Activated naive CD4-positive, alpha-beta T cell treated with anti-CD3 and anti-CD28 coated beads, Interleukin-2, amount 50 U/mL, for 24 hours (primary cell): Measurements from ENCODE around the gene CYP4F2.
"Not testable (repeated sequence)": the region's sequence is repeated elsewhere in the genome, so short reads cannot be mapped to it uniquely, and the experiment has no call there.

Source experiments
- H3K27ac Mint-ChIP-seq: one replicate; pipeline ENCODE4 v1.8.0; 2021; ENCODE audit warnings: mild to moderate bottlenecking, mixed read lengths
- H3K27me3 Mint-ChIP-seq: one replicate; pipeline ENCODE4 v1.8.0; 2021; ENCODE audit warnings: mixed read lengths
- H3K36me3 Mint-ChIP-seq: one replicate; pipeline ENCODE4 v1.8.0; 2021; ENCODE audit warnings: mixed read lengths
- H3K4me1 Mint-ChIP-seq: one replicate; pipeline ENCODE4 v1.8.0; 2021; ENCODE audit warnings: mixed read lengths
- H3K4me3 Mint-ChIP-seq: one replicate; pipeline ENCODE4 v1.8.0; 2021; ENCODE audit warnings: mild to moderate bottlenecking, mixed read lengths
- H3K9me3 Mint-ChIP-seq: one replicate; pipeline ENCODE4 v1.8.0; 2021; ENCODE audit warnings: mixed read lengths

The CYP4F2 gene

DNA sequence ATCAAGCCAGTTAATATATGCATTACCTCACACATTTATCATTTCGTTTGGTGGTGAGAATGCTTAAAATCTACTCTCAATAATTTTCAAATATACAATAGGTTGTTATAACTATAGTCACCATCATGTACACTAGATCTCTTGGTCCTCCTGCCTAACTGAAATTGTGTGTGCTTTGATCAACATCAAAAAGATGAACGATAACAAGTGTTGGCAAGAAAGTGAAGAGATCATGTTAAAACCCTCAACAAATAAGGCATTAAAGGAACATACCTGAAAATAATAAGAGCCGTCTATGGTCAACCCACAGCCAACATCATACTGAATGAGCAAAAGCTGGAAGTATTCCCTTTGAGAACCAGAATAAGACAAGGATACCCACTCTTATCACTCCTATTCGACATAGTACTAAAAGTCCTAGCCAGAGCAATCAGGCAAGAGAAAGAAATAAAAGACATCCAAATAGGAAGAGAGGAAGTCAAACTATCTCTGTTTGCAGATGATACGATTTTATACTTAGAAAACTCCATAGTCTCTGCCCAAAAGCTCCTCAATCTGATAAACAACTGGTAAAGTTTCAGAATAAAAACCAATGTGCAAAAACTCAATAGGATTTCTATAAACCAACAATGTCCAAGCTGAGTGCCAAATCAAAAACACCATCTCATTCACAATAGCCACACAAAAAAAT, 54.5 kb downstream of the CYP4F2 start:
- Mint-ChIP-seq H3K27me3 (no peaks in the 10 kb centered on the region), H3K36me3 (no peaks in the 10 kb centered on the region), H3K27ac (peak overlapping the region; percentile 86), H3K9me3 (no peaks in the 10 kb centered on the region), H3K4me3 (peak overlapping the region; percentile 37), H3K4me1 (peaks cover 48% of the 10 kb centered on the region)

DNA sequence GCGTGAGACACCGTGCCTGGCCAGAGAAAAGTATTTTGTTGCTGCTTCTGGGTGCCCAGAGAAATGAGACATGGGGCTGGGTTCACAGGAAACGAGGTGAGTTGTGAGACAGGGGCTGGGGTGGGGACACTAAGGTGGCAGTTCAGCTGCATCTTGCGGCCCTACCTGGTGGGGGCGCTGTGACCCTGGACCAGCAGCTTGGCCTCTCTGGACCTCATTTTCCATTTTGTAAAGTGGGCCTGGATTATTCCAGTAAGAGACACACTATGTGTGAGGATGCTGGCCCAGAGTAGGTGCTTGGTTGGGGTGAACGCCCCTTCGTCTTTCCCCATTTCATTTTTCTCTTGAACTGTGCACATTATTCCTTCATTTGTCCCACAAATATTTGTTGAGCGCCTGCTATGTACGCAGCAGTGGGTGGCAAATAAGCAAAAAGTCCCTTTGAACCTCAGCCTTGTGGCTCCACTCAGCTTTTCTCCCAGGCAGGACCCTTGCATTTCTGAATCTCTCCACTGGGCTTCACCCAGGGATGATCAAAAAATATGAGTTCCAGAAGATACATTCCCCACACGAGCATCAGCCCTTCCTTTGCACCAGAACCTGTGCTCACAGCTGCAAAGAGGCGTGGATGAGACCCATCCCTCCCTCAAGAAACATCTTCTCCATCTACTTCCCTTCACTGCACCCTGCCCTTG, 55.9 kb downstream of the CYP4F2 start:
- Mint-ChIP-seq H3K36me3 (no peaks in the 10 kb centered on the region), H3K9me3 (no peaks in the 10 kb centered on the region), H3K27ac (peak overlapping the region; percentile 65), H3K27me3 (no peaks in the 10 kb centered on the region), H3K4me1 (peaks cover 58% of the 10 kb centered on the region), H3K4me3 (peak overlapping the region; percentile 35)

DNA sequence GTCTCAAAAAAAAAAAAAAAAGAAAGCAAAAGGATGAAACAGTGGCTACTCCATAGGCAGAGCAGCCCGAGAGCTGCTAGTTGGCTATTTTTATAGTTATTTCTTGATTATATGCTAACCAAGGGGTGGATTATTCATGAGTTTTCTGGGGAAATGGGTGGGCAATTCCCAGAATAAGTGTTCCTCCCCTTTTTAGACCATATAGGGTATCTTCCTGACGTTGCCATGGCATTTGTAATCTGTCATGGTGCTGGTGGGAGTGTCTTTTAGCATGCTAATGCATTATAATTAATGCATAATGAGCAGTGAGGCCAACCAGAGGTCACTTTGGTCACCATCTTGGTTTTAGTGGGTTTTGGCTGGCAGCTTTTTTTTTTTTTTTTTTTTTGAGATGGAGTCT, 57.0 kb downstream of the CYP4F2 start:
- Mint-ChIP-seq H3K4me3 (no peak overlapping the region), H3K4me1 (peaks cover 50% of the 10 kb centered on the region), H3K27me3 (no peaks in the 10 kb centered on the region), H3K9me3 (no peaks in the 10 kb centered on the region), H3K27ac (no peak overlapping the region), H3K36me3 (no peaks in the 10 kb centered on the region)

DNA sequence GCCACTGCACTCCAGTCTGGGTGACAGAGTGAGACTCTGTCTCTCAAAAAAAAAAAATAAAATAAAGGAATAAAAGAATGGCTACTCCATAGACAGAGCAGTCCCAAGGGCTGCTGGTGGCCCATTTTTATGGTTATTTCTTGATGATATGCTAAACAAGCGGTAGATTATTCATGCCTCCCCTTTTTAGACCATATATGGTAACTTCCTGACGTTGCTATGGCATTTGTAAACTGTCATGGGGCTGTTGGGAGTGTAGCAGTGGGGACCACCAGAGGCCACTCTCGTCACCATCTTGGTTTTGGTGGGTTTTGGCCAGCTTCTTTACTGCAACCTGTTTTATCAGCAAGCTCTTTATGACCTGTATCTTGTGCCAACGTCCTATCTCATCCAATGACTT, 58.0 kb downstream of the CYP4F2 start:
- not testable (repeated sequence) for H3K4me3 Mint-ChIP-seq, H3K36me3 Mint-ChIP-seq, H3K27ac Mint-ChIP-seq, H3K27me3 Mint-ChIP-seq, H3K9me3 Mint-ChIP-seq
- peaks cover 43% of the 10 kb centered on the region for H3K4me1 Mint-ChIP-seq

DNA sequence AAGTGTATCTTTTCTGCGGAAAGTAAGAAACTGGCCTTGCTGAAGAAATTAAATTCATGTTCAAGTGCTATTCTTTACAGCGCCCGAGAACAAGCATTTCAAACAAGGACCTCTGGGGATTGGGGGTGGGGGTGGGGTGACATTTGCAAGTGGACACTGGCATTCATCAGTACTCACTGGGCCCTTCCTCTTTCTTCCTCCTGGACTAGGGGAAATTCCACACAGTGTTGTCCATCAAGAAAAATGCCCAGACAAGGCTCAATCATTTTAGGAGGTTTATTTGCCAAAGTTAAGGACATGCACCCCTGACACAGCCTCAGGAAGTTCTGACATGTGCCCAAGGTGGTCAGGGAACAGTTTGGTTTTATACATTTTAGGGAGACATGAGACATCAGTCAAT, 59.5 kb downstream of the CYP4F2 start:
- Mint-ChIP-seq H3K36me3 (no peaks in the 10 kb centered on the region), H3K27me3 (no peaks in the 10 kb centered on the region), H3K9me3 (no peaks in the 10 kb centered on the region), H3K27ac (peak overlapping the region; percentile 79), H3K4me3 (peak overlapping the region; percentile 55), H3K4me1 (peaks cover 30% of the 10 kb centered on the region)

DNA sequence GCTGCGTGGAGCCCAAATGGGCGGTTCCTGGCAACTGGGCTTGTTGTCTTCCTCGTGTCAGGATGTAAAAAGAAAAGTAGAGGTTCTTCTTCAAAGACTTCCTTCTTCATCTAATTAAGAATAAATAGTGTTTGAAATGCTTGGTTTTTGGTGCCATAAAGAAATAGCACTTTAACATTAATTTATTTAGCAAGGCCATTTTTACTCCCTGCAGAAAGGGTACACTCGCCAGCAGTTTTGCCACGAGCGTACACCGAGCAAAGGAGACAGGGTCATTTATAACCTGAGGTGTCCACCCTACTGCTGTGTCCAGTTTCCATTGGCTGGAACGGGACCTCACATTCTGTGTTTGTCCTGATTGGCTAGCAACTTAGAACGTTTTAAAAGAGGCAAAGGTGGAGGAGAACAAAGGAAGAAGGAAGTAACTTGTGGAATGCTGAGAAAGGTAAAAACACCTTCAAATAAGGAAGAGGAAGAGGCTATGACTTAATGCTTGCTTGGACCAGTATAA, 60.6 kb downstream of the CYP4F2 start:
- peaks cover 23% of the 10 kb centered on the region for H3K4me1 Mint-ChIP-seq
- no peaks in the 10 kb centered on the region for H3K27me3 Mint-ChIP-seq
- H3K27ac Mint-ChIP-seq: peak overlapping the region; percentile 92
- H3K4me3 Mint-ChIP-seq: peak overlapping the region; percentile 98
- H3K9me3 Mint-ChIP-seq: no peaks in the 10 kb centered on the region
- no peaks in the 10 kb centered on the region for H3K36me3 Mint-ChIP-seq

DNA sequence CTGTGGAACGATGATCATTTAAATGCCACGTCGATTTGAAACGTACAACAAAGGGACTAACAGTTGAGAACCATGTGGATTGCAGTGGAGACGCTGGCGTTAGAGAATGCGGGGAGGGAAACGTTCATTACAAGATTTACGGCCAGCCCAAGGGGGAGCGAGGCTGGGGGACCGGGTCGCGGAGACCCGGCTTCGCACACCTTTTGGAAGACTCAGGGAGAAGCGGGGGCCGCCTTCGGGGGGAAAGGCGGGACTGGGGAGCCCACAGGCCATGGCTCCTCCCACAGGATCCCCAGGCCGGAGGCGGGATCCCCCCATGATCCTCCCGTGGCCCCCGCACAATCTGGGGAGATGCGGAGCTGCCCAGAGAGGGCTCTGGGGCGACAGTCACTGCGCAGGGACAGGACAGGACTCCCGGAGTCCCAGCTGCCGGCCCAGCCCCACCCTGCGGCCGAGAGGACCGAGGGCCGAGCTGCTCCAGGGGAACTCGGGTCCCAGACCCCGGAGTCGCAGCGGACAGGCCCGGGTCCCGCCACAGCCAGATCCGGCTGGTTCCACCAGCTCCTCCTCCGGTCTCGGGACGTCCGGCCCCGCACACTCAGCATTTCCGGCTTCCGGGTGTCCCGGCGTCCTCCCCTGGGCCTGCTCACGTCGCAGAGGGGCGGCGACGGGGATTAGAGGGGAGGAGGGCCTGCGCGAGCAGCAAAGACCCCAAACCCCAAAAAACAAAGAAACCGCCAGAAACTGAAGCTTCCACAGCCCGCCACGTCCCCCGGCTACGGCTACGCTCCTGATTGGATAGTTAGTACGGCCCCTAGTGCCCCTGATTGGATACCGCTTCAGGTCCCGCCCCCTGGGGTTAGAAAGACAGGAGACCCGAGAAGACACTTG, 61.3 kb downstream of the CYP4F2 start:
- no peaks in the 10 kb centered on the region for H3K36me3 Mint-ChIP-seq
- no peaks in the 10 kb centered on the region for H3K9me3 Mint-ChIP-seq
- H3K4me1 Mint-ChIP-seq: peaks cover 19% of the 10 kb centered on the region

DNA sequence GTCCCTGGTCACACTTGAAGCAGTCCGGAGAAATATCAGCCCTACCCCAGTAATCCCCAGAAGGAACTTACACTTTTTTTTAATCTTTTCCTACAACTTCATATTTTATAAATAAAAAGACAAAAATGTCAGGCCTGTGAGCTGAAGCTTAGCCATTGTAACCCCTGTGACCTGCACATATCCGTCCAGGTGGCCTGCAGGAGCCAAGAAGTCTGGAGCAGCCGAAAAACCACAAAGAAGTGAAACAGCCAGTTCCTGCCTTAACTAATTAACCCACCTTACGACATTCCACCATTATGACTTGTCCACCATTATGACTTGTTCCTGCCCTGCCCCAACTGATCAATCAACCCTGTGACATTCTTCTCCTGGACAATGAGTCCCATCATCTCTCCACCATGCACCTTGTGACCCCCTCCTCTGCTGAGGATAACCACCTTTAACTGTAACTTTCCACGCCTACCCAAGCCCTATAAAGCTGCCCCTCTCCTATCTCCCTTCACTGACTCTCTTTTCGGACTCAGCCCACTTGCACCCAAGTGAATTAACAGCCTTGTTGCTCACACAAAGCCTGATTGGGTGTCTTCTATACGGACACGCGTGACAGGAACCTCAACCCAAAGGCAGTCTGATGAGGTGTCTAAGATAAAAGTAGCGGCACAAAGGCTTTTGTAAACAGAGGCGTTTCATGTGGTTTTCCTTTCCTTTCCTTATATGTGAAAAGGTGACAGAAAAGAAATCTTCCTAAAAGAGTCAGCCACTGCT, 62.1 kb downstream of the CYP4F2 start:
- not testable (repeated sequence) for H3K36me3 Mint-ChIP-seq, H3K9me3 Mint-ChIP-seq, H3K27me3 Mint-ChIP-seq
- Mint-ChIP-seq H3K27ac (peak overlapping the region; percentile 100), H3K4me1 (peaks cover 19% of the 10 kb centered on the region), H3K4me3 (peak overlapping the region; percentile 98)

More for the DNA sequence above, 61.3 kb downstream of the CYP4F2 start:
- H3K27ac Mint-ChIP-seq: peak overlapping the region; percentile 100
- H3K4me3 Mint-ChIP-seq: peak overlapping the region; percentile 98
- H3K27me3 Mint-ChIP-seq: no peaks in the 10 kb centered on the region

DNA sequence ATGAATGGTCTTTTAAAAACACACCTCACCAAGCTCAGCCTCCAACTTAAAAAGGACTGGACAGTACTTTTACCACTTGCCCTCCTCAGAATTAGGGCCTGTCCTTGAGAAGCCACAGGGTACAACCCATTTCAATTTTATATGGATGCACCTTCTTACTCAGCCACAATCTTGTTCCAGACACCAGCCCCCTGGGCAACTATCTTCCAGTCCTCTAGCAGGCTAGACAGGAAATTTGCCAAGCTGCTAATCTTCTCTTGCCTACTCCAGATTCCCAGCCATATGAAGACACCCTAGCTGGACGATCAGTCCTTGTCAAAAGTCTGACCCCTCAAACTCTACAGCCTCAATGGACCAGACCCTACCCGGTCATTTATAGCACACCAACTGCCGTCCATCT, 63.6 kb downstream of the CYP4F2 start:
- H3K36me3 Mint-ChIP-seq, H3K9me3 Mint-ChIP-seq, H3K4me3 Mint-ChIP-seq, H3K27ac Mint-ChIP-seq, H3K27me3 Mint-ChIP-seq: not testable (repeated sequence)
- H3K4me1 Mint-ChIP-seq: peaks cover 19% of the 10 kb centered on the region

DNA sequence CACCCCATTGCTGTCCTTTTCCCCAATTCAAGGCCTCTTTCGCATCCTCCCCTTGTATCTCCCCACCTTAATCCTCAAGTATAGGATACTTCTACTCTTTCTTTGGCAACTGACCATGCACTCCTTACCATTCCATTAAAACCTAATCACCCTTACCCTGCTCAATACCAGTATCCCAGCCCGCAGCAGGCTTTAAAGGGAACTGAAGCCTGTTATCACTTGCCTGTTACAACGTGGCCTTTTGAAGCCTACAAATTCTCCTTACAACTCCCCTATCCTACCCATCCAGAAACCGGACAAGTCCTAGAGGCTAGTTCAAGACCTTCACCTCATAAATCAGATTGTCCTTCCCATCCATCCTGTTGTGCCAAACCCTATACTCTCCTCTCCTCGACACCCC, 66.2 kb downstream of the CYP4F2 start:
- no peaks in the 10 kb centered on the region for H3K27me3 Mint-ChIP-seq
- no peaks in the 10 kb centered on the region for H3K4me1 Mint-ChIP-seq
- no peak overlapping the region for H3K27ac Mint-ChIP-seq
- no peak overlapping the region for H3K4me3 Mint-ChIP-seq
- no peaks in the 10 kb centered on the region for H3K9me3 Mint-ChIP-seq
- H3K36me3 Mint-ChIP-seq: no peaks in the 10 kb centered on the region

DNA sequence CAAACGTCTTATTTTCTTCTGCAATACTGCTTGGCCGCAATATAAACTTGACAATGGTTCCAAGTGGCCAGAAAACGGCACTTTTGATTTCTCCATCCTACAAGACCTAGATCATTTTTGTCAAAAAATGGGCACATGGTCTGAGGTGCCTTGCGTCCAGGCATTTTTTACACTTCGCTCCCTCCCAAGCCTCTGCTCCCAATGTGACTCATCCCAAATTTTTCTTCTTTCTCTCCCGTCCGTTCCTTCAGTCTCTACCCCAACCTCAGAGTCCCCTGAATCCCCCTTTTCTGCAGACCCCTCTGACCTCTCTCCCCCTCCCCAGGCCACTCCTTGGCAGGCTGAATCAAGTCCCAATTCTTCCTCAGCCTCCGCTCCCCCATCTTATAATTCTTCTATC, 68.1 kb downstream of the CYP4F2 start:
- Mint-ChIP-seq H3K27me3 (no peaks in the 10 kb centered on the region), H3K4me3 (no peak overlapping the region), H3K4me1 (no peaks in the 10 kb centered on the region), H3K27ac (no peak overlapping the region), H3K36me3 (no peaks in the 10 kb centered on the region), H3K9me3 (no peaks in the 10 kb centered on the region)

DNA sequence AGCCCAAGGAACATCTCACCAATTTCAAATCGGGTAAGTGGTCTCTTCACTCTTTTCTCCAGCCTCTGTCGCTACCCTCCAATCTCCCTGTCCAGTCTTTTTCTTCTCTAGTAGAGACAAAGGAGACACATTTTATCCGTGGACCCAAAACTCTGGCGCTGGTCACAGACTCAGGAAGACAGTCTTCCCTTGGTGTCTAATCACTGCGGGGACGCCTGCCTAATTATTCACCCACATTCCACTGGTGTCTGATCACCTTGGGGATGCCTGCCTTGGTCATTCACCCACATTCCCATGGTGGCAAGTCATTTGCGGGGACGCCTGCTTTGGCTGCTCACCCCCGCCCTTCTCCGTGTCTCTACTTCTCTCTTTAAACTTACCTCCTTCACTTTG, 68.6 kb downstream of the CYP4F2 start:
- no peak overlapping the region for H3K27ac Mint-ChIP-seq
- no peak overlapping the region for H3K4me3 Mint-ChIP-seq
- H3K36me3 Mint-ChIP-seq: no peaks in the 10 kb centered on the region
- no peaks in the 10 kb centered on the region for H3K4me1 Mint-ChIP-seq
- H3K9me3 Mint-ChIP-seq: no peaks in the 10 kb centered on the region
- no peaks in the 10 kb centered on the region for H3K27me3 Mint-ChIP-seq

DNA sequence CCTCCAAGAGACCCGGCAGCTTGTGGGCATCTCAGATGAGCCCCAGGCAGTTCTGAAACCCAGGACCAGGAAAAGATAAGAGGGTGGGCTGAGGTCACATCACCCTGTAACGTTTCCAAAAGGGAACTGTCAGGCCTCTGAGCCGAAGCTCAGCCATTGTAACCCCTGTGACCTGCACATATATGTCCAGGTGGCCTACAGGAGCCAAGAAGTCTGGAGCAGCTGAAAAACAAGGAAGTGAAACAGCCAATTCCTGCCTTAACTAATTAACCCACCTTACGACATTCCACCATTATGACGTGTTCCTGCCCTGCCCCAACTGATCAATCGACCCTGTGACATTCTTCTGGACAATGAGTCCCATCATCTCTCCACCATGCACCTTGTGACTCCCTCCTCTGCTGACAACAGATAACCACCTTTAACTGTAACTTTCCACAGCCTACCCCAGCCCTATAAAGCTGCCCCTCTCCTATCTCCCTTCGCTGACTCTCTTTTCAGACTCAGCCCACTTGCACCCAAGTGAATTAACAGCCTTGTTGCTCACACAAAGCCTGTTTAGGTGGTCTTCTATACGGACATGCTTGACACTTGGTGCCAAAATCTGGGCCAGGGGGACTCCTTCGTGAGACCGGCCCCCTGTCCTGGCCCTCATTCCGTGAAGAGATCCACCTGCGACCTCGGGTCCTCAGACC, 69.1 kb downstream of the CYP4F2 start:
- H3K27ac Mint-ChIP-seq, H3K9me3 Mint-ChIP-seq, H3K27me3 Mint-ChIP-seq, H3K4me1 Mint-ChIP-seq, H3K4me3 Mint-ChIP-seq, H3K36me3 Mint-ChIP-seq: not testable (repeated sequence)

DNA sequence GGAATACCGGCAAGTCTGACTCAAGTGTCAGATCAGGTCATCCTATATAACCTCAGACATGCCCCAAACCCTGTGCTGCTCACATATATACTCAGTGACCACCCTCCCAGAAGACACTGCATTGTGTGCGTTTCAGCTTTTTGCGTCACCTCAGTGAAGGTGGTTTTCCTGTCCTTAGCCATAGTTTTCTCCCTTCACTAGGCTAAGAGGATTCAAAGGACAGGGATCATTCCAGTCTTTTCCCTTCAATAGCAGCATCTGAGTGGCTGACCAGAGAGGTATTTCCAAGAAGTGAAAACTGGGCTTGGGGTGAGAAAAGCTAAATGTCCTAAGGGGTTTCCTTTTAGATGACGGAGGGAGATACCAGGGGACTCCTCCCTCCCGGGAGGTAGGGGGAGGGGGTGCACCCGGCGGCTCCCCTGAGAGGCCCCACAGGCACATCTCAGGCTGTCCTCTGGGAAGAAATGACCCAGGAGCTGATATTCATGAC, 69.7 kb downstream of the CYP4F2 start:
- Mint-ChIP-seq H3K4me1 (no peaks in the 10 kb centered on the region), H3K9me3 (no peaks in the 10 kb centered on the region), H3K27ac (no peak overlapping the region), H3K36me3 (no peaks in the 10 kb centered on the region), H3K4me3 (no peak overlapping the region), H3K27me3 (no peaks in the 10 kb centered on the region)
